ENCODE data around the gene LRRC32. TPM values are rescaled to one million over a fixed set of nuclear protein-coding genes. Genes with fewer than 3 reads are reported as not detected.

Gene LRRC32
- total and polyA plus RNA-seq, 9 of the 15 experiments (the other 6 are each of a cell fraction or from before 2014, with no cell fraction given) = 0.10 to 0.50 (median 0.19) TPM; not detected in 5

- no TSS peak for BruUV-seq (replicated peaks)
- peaks cover 61 to 67% of the 10 kb centered on the region in 2 experiments for H3K4me1 ChIP-seq (replicated peaks in 1 of 2; ENCODE audit: control insufficient read depth in 2 of 2, insufficient read depth in 2 of 2, low read length in 2 of 2)
- H3K27me3 ChIP-seq (ENCODE audit: control insufficient read depth in 2 of 2, insufficient read depth in 2 of 2, low read length in 2 of 2) = no peaks in the 10 kb centered on the region
- H3K4me3 ChIP-seq = no peak overlapping the region
- H3K9me3 ChIP-seq (replicated peaks; ENCODE audit: control insufficient read depth, insufficient read depth, low read depth, low read length) = no peaks in the 10 kb centered on the region
- ATAC-seq = 0 out of 3 replicates have a peak, but pooled peaks have one; percentile 1
- no peaks in the 10 kb centered on the region for H3K79me2 ChIP-seq (ENCODE audit: control insufficient read depth, insufficient read depth, low read length)
- H2AFZ ChIP-seq (ENCODE audit: low read depth, low read length) = peak overlapping the region; percentile 49
- H3K27ac ChIP-seq (ENCODE audit: extremely low read depth, low read depth, low read length) = peak overlapping the region; percentile 90
- CTCF ChIA-PET (ENCODE audit: low intra/inter-chr PET ratio) = no interaction called here
- H3K9me1 ChIP-seq (ENCODE audit: control insufficient read depth, insufficient read depth, low read length) = peaks cover 3% of the 10 kb centered on the region
- no peaks in the 10 kb centered on the region for H4K20me1 ChIP-seq (replicated peaks; ENCODE audit: control insufficient read depth, insufficient read depth, low read length)
- peak; percentile 30 to 69 (median 64) for DNase-seq (ENCODE audit: extremely low read depth in 1 of 4, low spot score in 3 of 4)
- no peaks in the 10 kb centered on the region for H3K36me3 ChIP-seq (ENCODE audit: control insufficient read depth, insufficient read depth, low read length)
- FAIRE-seq = no peak
- peak overlapping the region; percentile 77 for H3K4me2 ChIP-seq (ENCODE audit: insufficient read depth, low read length)
- H3K9ac ChIP-seq (ENCODE audit: insufficient read depth in 1 of 2, low read depth in 2 of 2, low read length in 2 of 2) = peak overlapping the region; percentile 51 to 65; a peak in 3 of 4 replicates
- intact Hi-C loops (cut with micrococcal nuclease) = loop anchor here (2.0 kb wide), 1 partner anchor 21 kb away; no protein-coding TSS in a partner anchor
- 19% methylated on average over 3 of the region's 3 CpGs for WGBS (ENCODE audit: insufficient coverage, low coverage, missing lambda C conversion rate)
- POLR2A ChIA-PET = no interaction called here
- in situ Hi-C loops (cut with MboI) = no loop called here
- TF ChIP-seq TAL1 (IDR thresholded peaks at IDR 0.05) = peak; percentile 17; the same call in 1 of the 2 replicates
- TF ChIP-seq NCOR1 (IDR thresholded peaks at IDR 0.05) = no peak
- TF ChIP-seq CBFA2T2 (conservative IDR thresholded peaks at IDR 0.05) = peak; percentile 86
- TF ChIP-seq ATF4 (CRISPR knock-in tag; IDR thresholded peaks at IDR 0.05) = no peak
- TF ChIP-seq ZNF766 (CRISPR knock-in tag; conservative IDR thresholded peaks at IDR 0.05) = 0 out of 2 replicates have a peak, but pooled peaks have one; percentile 4
- no peak for TF ChIP-seq PCBP1 (IDR thresholded peaks at IDR 0.05; ENCODE audit: low read depth, low read length, poor library complexity, severe bottlenecking)
- peak; percentile 18; the same call in 1 of the 2 replicates for TF ChIP-seq NCOA6 (IDR thresholded peaks at IDR 0.05)
- peak; percentile 83 for TF ChIP-seq BCOR (IDR thresholded peaks at IDR 0.05)
- TF ChIP-seq JUND (IDR thresholded peaks at IDR 0.05; ENCODE audit: borderline replicate concordance, low read depth, low read length) = peak; percentile 21; the same call in 1 of the 2 replicates
- no peak for TF ChIP-seq JUND (tag; IDR thresholded peaks at IDR 0.05; ENCODE audit: borderline replicate concordance, low read depth, low read length)
- TF ChIP-seq ZNF143 (CRISPR knock-in tag; IDR thresholded peaks at IDR 0.05) = peak; percentile 15; the same call in 1 of the 2 replicates
- TF ChIP-seq ZNF699 (CRISPR knock-in tag; IDR thresholded peaks at IDR 0.05; ENCODE audit: insufficient replicate concordance) = no peak
- TF ChIP-seq EGR1 (conservative IDR thresholded peaks at IDR 0.05) = no peak
- no peak for TF ChIP-seq NR4A1 (CRISPR knock-in tag; IDR thresholded peaks at IDR 0.05)
- no peak for TF ChIP-seq NR4A1 (tag; IDR thresholded peaks at IDR 0.05)
- no peak for TF ChIP-seq ZNF121 (CRISPR knock-in tag; conservative IDR thresholded peaks at IDR 0.05)
- no peak for TF ChIP-seq ZC3H8 (IDR thresholded peaks at IDR 0.05)
- TF ChIP-seq HMBOX1 (IDR thresholded peaks at IDR 0.05) = 0 out of 2 replicates have a peak, but pooled peaks have one; percentile 11
- 0 out of 2 replicates have a peak, but pooled peaks have one; percentile 30 for TF ChIP-seq ZNF561 (CRISPR knock-in tag; conservative IDR thresholded peaks at IDR 0.05)
- TF ChIP-seq MCM2 (IDR thresholded peaks at IDR 0.05; ENCODE audit: low read depth) = no peak
- TF ChIP-seq EZH2 (IDR thresholded peaks at IDR 0.05; ENCODE audit: borderline replicate concordance, low read depth, low read length) = no peak
- TF ChIP-seq SNIP1 (IDR thresholded peaks at IDR 0.05; ENCODE audit: low read depth) = no peak
Observed at GRCh38 chr11:76699451-76700091, 29.0 kb upstream of the LRRC32 start.
